Measurements from ENCODE around the gene HLA-A. TPM values are rescaled to one million over a fixed set of nuclear protein-coding genes. Genes with fewer than 3 reads are reported as not detected.

The HLA-A gene
- total and polyA plus RNA-seq, 9 of the 15 experiments (the other 6 are each of a cell fraction or from before 2014, with no cell fraction given) = 0.46 to 3.3 TPM; not detected in 7

DNA sequence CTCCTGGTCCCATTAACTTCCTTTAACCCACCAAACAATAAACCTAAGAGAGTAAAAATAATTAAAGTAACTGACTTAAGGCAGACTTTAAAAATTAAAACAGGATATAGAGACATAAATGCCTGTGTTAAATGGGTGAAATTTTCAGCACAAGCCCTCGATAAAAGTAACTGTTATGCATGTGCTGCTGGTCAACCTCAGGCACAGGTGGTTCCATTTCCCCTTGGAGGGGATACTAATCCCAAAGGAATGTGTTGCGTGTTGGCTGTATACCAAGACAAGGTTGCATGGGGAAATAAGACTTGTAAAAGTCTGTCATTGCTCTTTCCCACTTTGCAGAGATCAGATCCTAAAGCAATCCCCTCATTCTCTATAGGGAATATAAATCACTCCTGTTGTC, 25.8 kb downstream of the HLA-A start (continued):
- TF ChIP-seq PTBP1 (IDR thresholded peaks at IDR 0.05; ENCODE audit: low read depth, low read length) (no peak), MAFG (tag; conservative IDR thresholded peaks at IDR 0.05) (no peak), ZFP30 (CRISPR knock-in tag; IDR thresholded peaks at IDR 0.05; ENCODE audit: borderline replicate concordance) (no peak), SP1 (CRISPR knock-in tag; IDR thresholded peaks at IDR 0.05) (no peak), ZNF354B (CRISPR knock-in tag; IDR thresholded peaks at IDR 0.05) (no peak), CSDE1 (IDR thresholded peaks at IDR 0.05) (0 out of 4 replicates have a peak, but pooled peaks of 1 of the 2 experiments have one; percentile 59), STAG1 (CRISPR knock-in tag; IDR thresholded peaks at IDR 0.05; ENCODE audit: borderline replicate concordance) (no peak), BDP1 (IDR thresholded peaks at IDR 0.05; ENCODE audit: insufficient read depth, insufficient read length) (no peak), NR2C1 (IDR thresholded peaks at IDR 0.05) (no peak), NR2C1 (tag; IDR thresholded peaks at IDR 0.05) (no peak), ZNF143 (CRISPR knock-in tag; IDR thresholded peaks at IDR 0.05) (no peak), NCOR1 (IDR thresholded peaks at IDR 0.05) (no peak), RBM17 (IDR thresholded peaks at IDR 0.05; ENCODE audit: borderline replicate concordance, low read depth, low read length) (no peak), ZNF12 (CRISPR knock-in tag; IDR thresholded peaks at IDR 0.05) (no peak), ZBTB7A (IDR thresholded peaks at IDR 0.05; ENCODE audit: borderline replicate concordance, control insufficient read depth, low read depth, low read length) (no peak)
- TF ChIP-seq, protein P1, sequence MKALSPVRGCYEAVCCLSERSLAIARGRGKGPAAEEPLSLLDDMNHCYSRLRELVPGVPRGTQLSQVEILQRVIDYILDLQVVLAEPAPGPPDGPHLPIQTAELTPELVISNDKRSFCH (CRISPR knock-in tag; IDR thresholded peaks at IDR 0.05) = no peak
- TF ChIP-seq, protein P1 (tag; IDR thresholded peaks at IDR 0.05) = 0 out of 2 replicates have a peak, but pooled peaks have one; percentile 41
- TF ChIP-seq, protein P2, sequence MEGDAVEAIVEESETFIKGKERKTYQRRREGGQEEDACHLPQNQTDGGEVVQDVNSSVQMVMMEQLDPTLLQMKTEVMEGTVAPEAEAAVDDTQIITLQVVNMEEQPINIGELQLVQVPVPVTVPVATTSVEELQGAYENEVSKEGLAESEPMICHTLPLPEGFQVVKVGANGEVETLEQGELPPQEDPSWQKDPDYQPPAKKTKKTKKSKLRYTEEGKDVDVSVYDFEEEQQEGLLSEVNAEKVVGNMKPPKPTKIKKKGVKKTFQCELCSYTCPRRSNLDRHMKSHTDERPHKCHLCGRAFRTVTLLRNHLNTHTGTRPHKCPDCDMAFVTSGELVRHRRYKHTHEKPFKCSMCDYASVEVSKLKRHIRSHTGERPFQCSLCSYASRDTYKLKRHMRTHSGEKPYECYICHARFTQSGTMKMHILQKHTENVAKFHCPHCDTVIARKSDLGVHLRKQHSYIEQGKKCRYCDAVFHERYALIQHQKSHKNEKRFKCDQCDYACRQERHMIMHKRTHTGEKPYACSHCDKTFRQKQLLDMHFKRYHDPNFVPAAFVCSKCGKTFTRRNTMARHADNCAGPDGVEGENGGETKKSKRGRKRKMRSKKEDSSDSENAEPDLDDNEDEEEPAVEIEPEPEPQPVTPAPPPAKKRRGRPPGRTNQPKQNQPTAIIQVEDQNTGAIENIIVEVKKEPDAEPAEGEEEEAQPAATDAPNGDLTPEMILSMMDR (IDR thresholded peaks at IDR 0.05 in 2 of 3, conservative IDR thresholded peaks at IDR 0.05 in 1 of 3; ENCODE audit: insufficient read depth in 2 of 3, low read depth in 1 of 3, low read length in 3 of 3) = no peak
- TF ChIP-seq, protein P3, sequence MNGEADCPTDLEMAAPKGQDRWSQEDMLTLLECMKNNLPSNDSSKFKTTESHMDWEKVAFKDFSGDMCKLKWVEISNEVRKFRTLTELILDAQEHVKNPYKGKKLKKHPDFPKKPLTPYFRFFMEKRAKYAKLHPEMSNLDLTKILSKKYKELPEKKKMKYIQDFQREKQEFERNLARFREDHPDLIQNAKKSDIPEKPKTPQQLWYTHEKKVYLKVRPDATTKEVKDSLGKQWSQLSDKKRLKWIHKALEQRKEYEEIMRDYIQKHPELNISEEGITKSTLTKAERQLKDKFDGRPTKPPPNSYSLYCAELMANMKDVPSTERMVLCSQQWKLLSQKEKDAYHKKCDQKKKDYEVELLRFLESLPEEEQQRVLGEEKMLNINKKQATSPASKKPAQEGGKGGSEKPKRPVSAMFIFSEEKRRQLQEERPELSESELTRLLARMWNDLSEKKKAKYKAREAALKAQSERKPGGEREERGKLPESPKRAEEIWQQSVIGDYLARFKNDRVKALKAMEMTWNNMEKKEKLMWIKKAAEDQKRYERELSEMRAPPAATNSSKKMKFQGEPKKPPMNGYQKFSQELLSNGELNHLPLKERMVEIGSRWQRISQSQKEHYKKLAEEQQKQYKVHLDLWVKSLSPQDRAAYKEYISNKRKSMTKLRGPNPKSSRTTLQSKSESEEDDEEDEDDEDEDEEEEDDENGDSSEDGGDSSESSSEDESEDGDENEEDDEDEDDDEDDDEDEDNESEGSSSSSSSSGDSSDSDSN (IDR thresholded peaks at IDR 0.05; ENCODE audit: borderline replicate concordance in 1 of 2, low read depth in 2 of 2, low read length in 2 of 2) = no peak
- TF ChIP-seq, protein P4, sequence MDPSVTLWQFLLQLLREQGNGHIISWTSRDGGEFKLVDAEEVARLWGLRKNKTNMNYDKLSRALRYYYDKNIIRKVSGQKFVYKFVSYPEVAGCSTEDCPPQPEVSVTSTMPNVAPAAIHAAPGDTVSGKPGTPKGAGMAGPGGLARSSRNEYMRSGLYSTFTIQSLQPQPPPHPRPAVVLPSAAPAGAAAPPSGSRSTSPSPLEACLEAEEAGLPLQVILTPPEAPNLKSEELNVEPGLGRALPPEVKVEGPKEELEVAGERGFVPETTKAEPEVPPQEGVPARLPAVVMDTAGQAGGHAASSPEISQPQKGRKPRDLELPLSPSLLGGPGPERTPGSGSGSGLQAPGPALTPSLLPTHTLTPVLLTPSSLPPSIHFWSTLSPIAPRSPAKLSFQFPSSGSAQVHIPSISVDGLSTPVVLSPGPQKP (CRISPR knock-in tag; IDR thresholded peaks at IDR 0.05) = no peak
- TF ChIP-seq, protein P5, sequence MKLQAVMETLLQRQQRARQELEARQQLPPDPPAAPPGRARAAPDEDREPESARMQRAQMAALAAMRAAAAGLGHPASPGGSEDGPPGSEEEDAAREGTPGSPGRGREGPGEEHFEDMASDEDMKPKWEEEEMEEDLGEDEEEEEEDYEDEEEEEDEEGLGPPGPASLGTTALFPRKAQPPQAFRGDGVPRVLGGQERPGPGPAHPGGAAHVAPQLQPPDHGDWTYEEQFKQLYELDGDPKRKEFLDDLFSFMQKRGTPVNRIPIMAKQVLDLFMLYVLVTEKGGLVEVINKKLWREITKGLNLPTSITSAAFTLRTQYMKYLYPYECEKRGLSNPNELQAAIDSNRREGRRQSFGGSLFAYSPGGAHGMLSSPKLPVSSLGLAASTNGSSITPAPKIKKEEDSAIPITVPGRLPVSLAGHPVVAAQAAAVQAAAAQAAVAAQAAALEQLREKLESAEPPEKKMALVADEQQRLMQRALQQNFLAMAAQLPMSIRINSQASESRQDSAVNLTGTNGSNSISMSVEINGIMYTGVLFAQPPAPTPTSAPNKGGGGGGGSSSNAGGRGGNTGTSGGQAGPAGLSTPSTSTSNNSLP (IDR thresholded peaks at IDR 0.05; ENCODE audit: borderline replicate concordance, low read depth, low read length) = no peak
- TF ChIP-seq, protein P6, sequence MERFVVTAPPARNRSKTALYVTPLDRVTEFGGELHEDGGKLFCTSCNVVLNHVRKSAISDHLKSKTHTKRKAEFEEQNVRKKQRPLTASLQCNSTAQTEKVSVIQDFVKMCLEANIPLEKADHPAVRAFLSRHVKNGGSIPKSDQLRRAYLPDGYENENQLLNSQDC (CRISPR knock-in tag; IDR thresholded peaks at IDR 0.05) = no peak
